ENCODE measurements around the gene SFXN4.

The SFXN4 gene

DNA sequence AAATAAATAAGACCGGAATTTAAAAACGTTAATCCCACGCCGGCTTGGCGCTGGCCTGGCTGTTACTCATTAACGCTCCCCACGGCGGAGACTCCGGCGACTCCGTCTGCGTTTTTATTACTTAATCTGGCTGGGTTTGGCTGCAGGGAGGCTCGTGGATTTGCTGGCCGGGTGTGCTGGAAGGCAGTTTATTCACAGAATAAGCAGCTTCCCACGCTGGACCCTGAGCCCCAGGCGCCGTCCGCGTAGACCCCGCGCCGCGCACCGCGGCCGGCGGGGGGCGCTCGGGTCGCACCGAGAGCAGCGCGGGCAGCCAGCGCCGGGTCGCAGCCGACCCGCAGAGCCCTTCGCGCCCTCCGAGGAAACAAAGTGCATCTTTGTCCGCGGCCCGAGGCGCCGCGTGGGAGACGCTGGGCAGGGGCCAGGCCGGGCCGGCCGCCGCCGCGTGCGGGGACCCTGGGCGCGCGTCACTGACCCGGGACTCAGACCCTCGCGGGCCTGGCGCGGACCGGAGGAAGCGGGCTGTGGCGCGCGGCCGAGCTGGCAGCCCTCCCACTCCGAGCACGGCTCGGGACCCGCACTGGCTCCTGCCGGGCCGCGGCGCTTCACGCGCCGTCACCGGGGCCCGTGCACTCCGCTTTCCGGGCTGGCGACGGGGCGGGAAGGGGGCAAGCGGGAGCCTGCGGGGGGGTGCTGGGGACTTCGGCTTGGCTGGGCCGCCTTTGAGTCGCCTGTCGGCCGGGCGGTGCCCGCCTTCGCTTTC is 41.3 kb upstream of the SFXN4 start:
- Histone ChIP-seq H3K36me3 (ENCODE audit: control insufficient read depth in 1 of 2, insufficient read depth in 2 of 2, low read length in 2 of 2) (no peaks in the 10 kb centered on the region), H3K4me1 (ENCODE audit: control insufficient read depth in 1 of 2, insufficient read depth in 2 of 2, low read length in 2 of 2) (peaks cover 20 to 29% of the 10 kb centered on the region in 2 donors), H3K4me3 (ENCODE audit: low read depth in 1 of 2, low read length in 2 of 2) (peak overlapping the region; percentile 50 to 97), H3K27ac (ENCODE audit: low read length) (peak overlapping the region; percentile 77), H3K27me3 (ENCODE audit: low read depth, low read length) (no peaks in the 10 kb centered on the region), H3K9me3 (ENCODE audit: control insufficient read depth in 1 of 2, low read length in 2 of 2) (no peaks in the 10 kb centered on the region)

DNA sequence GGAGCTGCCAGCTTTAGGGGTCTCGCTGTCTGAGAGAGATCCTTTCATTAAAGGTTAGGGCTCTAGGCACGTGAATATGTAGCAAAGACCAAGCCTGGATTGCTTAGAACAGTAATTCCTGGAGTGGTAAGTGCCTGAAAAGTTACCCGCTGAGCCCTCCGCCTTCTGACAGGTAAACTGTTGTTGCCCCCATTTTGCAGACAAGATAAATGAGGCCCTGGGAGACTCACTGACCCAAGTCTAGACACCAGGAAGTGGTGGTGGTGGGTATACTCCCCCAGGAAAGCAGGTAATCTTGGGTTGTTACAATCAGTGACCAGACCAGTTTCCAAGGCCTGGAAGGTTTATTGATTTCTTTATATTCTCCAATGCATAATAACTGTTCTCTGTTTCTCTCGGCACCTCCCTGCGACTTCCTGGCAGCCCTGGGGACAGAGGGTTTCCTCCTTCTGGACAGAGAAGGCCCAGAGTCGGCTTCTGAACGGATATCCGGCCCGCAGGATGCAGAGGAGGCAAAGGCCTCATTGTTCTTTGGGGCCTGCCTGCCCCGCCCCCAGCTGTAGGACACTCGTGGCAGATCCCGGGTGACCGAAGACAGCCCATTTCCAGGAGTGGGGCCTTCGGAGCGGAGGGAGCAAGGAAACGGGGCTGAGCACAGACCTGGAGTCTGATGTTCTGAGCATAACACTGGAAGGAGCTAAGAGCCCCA is 40.5 kb upstream of the SFXN4 start:
- H3K4me1 ChIP-seq (ENCODE audit: control insufficient read depth in 1 of 2, insufficient read depth in 2 of 2, low read length in 2 of 2), result peaks cover 15 to 21% of the 10 kb centered on the region in 2 donors
- H3K4me3 ChIP-seq (ENCODE audit: low read depth in 1 of 2, low read length in 2 of 2), result peak overlapping the region; percentile 50 to 97
- H3K9me3 ChIP-seq (ENCODE audit: control insufficient read depth in 1 of 2, low read length in 2 of 2), result no peaks in the 10 kb centered on the region
- H3K27ac ChIP-seq (ENCODE audit: low read length), result peak overlapping the region; percentile 77
- H3K36me3 ChIP-seq (ENCODE audit: control insufficient read depth in 1 of 2, insufficient read depth in 2 of 2, low read length in 2 of 2), result no peaks in the 10 kb centered on the region
- no peaks in the 10 kb centered on the region for H3K27me3 ChIP-seq (ENCODE audit: low read depth, low read length)

DNA sequence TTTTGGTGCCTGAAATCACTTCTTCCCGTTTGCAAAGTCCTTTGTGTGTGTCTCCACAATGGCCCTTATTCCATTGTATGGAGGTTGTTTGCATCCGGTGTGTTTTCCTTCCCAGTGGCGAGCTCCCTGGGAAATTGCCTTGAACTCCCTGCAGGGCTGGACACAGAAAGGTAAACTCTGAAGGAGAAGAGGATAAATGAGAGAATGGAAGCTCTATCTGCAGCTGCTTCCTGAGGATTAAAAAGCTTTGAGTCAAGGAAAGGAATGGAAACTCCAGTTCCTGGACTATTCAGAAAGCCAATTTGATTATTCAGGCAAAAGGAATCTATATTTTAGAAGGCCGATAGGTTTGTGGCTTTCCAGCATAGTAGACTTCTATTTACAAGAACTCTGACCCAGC is 37.5 kb upstream of the SFXN4 start:
- Histone ChIP-seq H3K9me3 (ENCODE audit: control insufficient read depth in 1 of 2, low read length in 2 of 2) (no peaks in the 10 kb centered on the region), H3K27ac (ENCODE audit: low read length) (no peak overlapping the region), H3K27me3 (ENCODE audit: low read depth, low read length) (no peaks in the 10 kb centered on the region), H3K4me3 (ENCODE audit: low read depth in 1 of 2, low read length in 2 of 2) (no peak overlapping the region), H3K36me3 (ENCODE audit: control insufficient read depth in 1 of 2, insufficient read depth in 2 of 2, low read length in 2 of 2) (no peaks in the 10 kb centered on the region), H3K4me1 (ENCODE audit: control insufficient read depth in 1 of 2, insufficient read depth in 2 of 2, low read length in 2 of 2) (peaks cover 6% of the 10 kb centered on the region in 2 donors)

DNA sequence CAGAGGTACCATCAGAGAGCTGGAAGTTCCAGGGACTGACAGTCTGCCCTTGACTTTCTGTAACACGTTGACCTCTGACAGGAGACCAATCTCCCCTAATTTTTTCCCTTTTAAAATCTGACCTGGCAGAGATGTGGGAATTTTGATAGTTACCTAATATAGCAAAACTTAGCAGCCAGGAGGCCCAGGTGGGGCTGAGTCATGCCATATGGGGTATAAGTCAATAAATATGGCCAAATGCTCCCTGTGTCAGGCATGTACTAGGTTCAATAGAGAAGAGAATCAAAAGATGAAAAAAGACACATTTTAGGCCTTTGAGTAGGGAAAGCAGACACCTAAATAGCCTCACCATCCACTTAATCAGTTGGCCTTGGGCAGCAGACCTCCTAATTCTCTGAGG is 35.7 kb upstream of the SFXN4 start:
- no peak overlapping the region for H3K27ac ChIP-seq (ENCODE audit: low read length)
- H3K27me3 ChIP-seq (ENCODE audit: low read depth, low read length), result no peaks in the 10 kb centered on the region
- H3K36me3 ChIP-seq (ENCODE audit: control insufficient read depth in 1 of 2, insufficient read depth in 2 of 2, low read length in 2 of 2), result no peaks in the 10 kb centered on the region
- H3K9me3 ChIP-seq (ENCODE audit: control insufficient read depth in 1 of 2, low read length in 2 of 2), result no peaks in the 10 kb centered on the region
- H3K4me1 ChIP-seq (ENCODE audit: control insufficient read depth in 1 of 2, insufficient read depth in 2 of 2, low read length in 2 of 2), result peaks cover 5 to 6% of the 10 kb centered on the region in 2 donors
- no peak overlapping the region for H3K4me3 ChIP-seq (ENCODE audit: low read depth in 1 of 2, low read length in 2 of 2)

DNA sequence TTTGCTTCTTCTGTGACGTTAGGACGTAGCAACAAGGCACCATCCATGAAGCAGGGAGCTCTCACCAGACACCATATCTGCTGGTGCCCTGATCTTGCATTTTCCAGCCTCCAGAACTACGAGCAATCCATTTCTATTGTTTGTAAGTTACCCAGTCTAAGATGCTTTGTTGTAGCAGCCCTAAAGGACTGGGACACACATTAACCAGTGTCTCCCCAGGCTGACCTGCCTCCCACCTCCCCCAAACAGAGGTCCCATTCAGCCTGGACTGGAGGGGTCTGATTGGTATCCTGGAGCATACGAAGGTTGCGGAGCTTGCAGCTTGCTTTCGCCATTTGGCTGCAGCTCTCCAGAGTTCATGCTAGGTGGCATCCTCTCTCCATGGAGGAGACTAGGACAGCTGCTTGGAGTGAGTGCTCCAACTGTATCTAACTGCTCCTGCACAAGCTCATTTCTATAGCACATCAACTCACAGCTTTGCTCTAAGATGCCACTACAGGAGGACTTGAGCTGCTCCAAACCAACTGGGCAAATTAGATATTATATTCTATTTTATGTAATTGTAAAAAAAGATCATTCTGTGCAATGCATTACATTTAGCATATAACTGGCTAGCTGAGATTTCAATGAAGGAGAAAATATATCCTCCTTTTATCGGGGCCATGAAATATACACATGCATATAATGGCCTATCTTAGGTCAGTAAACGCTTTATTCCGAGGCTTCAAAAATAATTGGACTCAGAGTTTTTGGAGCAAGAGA is 33.9 kb upstream of the SFXN4 start:
- H3K36me3 ChIP-seq (ENCODE audit: control insufficient read depth in 1 of 2, insufficient read depth in 2 of 2, low read length in 2 of 2), result no peaks in the 10 kb centered on the region
- peaks cover 0 to 6% of the 10 kb centered on the region in 2 donors for H3K4me1 ChIP-seq (ENCODE audit: control insufficient read depth in 1 of 2, insufficient read depth in 2 of 2, low read length in 2 of 2)
- H3K27me3 ChIP-seq (ENCODE audit: low read depth, low read length), result no peaks in the 10 kb centered on the region
- no peaks in the 10 kb centered on the region for H3K9me3 ChIP-seq (ENCODE audit: control insufficient read depth in 1 of 2, low read length in 2 of 2)
- no peak overlapping the region for H3K27ac ChIP-seq (ENCODE audit: low read length)
- no peak overlapping the region for H3K4me3 ChIP-seq (ENCODE audit: low read depth in 1 of 2, low read length in 2 of 2)

DNA sequence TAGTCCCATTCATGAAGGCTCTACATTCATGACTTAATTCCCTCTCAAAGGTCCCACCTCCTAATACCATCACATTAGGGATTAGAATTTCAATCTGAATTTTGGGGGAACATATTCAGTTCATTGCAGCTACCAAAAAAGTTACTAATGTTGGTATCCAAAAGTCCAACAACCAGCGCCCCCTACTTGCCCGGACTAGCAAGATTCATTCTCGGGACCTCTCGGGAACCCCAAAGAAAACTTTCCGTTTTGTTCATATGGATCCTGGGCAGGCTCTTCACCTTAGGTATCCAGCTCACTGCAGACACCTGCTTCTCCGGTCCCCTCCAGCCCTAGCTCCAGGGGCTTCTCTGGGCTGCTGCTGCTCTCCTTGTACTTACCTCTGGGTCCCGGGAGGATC is 32.9 kb upstream of the SFXN4 start:
- Histone ChIP-seq H3K9me3 (ENCODE audit: control insufficient read depth in 1 of 2, low read length in 2 of 2) (no peaks in the 10 kb centered on the region), H3K4me1 (ENCODE audit: control insufficient read depth in 1 of 2, insufficient read depth in 2 of 2, low read length in 2 of 2) (peaks cover 0 to 6% of the 10 kb centered on the region in 2 donors), H3K27me3 (ENCODE audit: low read depth, low read length) (no peaks in the 10 kb centered on the region), H3K27ac (ENCODE audit: low read length) (no peak overlapping the region), H3K4me3 (ENCODE audit: low read depth in 1 of 2, low read length in 2 of 2) (no peak overlapping the region), H3K36me3 (ENCODE audit: control insufficient read depth in 1 of 2, insufficient read depth in 2 of 2, low read length in 2 of 2) (no peaks in the 10 kb centered on the region)

DNA sequence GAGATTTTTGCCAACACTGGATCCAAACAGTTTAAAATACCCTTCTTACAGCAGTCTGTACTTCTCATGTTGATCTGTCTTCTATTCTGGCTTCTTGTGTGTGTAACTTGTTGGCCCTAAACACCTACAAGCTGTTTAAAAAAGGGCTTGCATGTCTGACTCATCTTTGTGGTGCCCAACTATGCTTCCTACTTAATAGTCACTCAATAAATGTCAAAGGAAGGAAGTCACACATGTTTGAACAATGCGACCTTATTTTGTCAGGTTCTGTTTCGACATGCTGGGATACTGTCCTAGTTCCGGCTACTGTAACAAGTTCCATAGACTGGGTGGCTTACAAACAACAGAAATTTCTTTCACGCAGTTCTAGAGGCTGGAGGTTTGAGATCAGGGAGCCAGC is 32.4 kb upstream of the SFXN4 start:
- Histone ChIP-seq H3K4me1 (ENCODE audit: control insufficient read depth in 1 of 2, insufficient read depth in 2 of 2, low read length in 2 of 2) (peaks cover 0 to 6% of the 10 kb centered on the region in 2 donors), H3K4me3 (ENCODE audit: low read depth in 1 of 2, low read length in 2 of 2) (no peak overlapping the region), H3K36me3 (ENCODE audit: control insufficient read depth in 1 of 2, insufficient read depth in 2 of 2, low read length in 2 of 2) (no peaks in the 10 kb centered on the region), H3K9me3 (ENCODE audit: control insufficient read depth in 1 of 2, low read length in 2 of 2) (no peaks in the 10 kb centered on the region), H3K27ac (ENCODE audit: low read length) (no peak overlapping the region), H3K27me3 (ENCODE audit: low read depth, low read length) (no peaks in the 10 kb centered on the region)

DNA sequence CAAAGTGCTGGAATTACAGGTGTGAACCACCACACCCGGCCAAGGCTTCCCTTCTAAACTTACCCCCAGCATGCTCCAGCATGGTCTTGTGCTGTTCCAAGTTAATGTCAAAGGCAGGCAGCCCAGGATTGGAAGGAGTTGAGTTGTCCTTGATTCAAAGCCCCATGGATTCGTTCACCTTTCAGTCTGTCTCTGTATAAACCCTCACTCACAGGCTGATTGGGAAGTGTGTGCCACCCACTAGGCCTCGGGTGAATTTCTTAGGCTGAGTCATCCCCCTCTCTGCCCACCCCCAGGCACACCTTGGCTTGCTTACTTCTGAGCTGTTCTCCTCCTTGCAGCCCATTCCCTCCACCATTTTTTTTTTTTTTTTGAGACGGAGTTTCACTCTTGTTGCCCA is 26.4 kb upstream of the SFXN4 start:
- H3K27ac ChIP-seq (ENCODE audit: low read length), result no peak overlapping the region
- H3K4me3 ChIP-seq (ENCODE audit: low read depth in 1 of 2, low read length in 2 of 2), result no peak overlapping the region
- no peaks in the 10 kb centered on the region for H3K9me3 ChIP-seq (ENCODE audit: control insufficient read depth in 1 of 2, low read length in 2 of 2)
- H3K4me1 ChIP-seq (ENCODE audit: control insufficient read depth in 1 of 2, insufficient read depth in 2 of 2, low read length in 2 of 2), result no peaks in the 10 kb centered on the region
- H3K36me3 ChIP-seq (ENCODE audit: control insufficient read depth in 1 of 2, insufficient read depth in 2 of 2, low read length in 2 of 2), result no peaks in the 10 kb centered on the region
- H3K27me3 ChIP-seq (ENCODE audit: low read depth, low read length), result no peaks in the 10 kb centered on the region

DNA sequence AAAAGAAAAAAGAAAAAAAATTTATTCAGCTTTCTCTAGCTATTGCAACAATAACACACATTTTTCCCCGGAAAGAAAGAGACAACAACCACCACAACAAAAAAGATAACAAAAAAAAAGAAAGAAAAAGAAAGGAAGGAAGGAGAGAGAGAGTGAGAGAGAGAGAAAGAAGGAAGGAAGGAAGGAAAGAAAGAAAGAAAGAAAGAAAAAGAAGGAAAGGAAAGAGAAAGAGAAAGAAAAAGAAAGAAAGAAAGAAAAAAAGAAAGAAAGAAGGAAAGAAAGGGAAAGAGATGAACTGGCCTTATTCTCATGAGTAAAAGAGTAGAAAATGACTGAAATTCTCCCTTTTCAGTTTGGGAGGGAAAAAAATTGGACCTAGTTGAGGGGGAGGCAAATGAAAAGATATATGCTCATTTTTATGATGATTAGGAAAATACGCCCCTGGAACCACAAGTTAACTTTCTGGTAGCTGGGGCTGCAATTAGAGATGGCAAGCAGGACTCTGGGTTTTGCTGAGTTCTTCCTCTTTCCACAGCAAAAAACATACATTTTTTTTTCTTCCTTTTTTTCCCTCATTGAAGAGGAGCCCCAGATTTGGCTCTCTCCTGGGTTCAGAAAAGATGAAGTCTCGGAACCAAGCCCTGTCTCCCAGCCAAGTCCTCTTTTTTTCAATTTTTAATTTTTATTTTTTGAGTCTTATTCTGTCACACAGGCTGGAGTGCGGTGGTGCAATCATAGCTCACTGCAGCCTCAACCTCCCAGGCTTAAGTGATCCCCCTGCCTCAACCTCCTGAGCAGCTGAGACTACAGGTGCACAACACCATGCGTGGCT is 25.7 kb upstream of the SFXN4 start:
- Histone ChIP-seq H3K27me3 (ENCODE audit: low read depth, low read length) (no peaks in the 10 kb centered on the region), H3K9me3 (ENCODE audit: control insufficient read depth in 1 of 2, low read length in 2 of 2) (no peaks in the 10 kb centered on the region), H3K36me3 (ENCODE audit: control insufficient read depth in 1 of 2, insufficient read depth in 2 of 2, low read length in 2 of 2) (no peaks in the 10 kb centered on the region), H3K27ac (ENCODE audit: low read length) (no peak overlapping the region), H3K4me3 (ENCODE audit: low read depth in 1 of 2, low read length in 2 of 2) (no peak overlapping the region), H3K4me1 (ENCODE audit: control insufficient read depth in 1 of 2, insufficient read depth in 2 of 2, low read length in 2 of 2) (no peaks in the 10 kb centered on the region)

DNA sequence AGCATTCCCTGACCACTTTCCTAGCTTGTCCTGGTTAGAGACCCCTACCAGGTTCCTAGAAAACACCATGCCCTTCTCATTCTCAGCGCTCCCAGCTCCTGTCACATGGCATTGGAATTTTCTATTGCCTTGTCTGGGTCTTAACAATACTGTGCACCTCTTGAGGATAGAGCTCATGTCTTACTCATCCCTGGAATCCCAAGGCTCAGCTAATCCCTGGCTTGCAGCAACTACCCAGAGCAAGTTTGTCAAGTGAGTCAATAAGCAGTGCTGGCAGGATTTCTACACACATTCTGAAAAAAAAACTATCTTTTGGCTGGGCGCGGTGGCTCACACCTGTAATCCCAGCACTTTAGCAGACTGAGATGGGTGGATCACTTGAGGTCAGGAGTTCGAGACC is 24.8 kb upstream of the SFXN4 start:
- no peaks in the 10 kb centered on the region for H3K9me3 ChIP-seq (ENCODE audit: control insufficient read depth in 1 of 2, low read length in 2 of 2)
- no peak overlapping the region for H3K27ac ChIP-seq (ENCODE audit: low read length)
- no peak overlapping the region for H3K4me3 ChIP-seq (ENCODE audit: low read depth in 1 of 2, low read length in 2 of 2)
- H3K27me3 ChIP-seq (ENCODE audit: low read depth, low read length), result no peaks in the 10 kb centered on the region
- H3K36me3 ChIP-seq (ENCODE audit: control insufficient read depth in 1 of 2, insufficient read depth in 2 of 2, low read length in 2 of 2), result no peaks in the 10 kb centered on the region
- H3K4me1 ChIP-seq (ENCODE audit: control insufficient read depth in 1 of 2, insufficient read depth in 2 of 2, low read length in 2 of 2), result no peaks in the 10 kb centered on the region

Measured in muscle layer of duodenum (tissue), 2 donors.